ENCODE results near the gene RBMY1A1. TPM values are rescaled to one million over a fixed set of nuclear protein-coding genes. Genes with fewer than 3 reads are reported as not detected.
"Not testable (repeated sequence)": the region's sequence is repeated elsewhere in the genome, so short reads cannot be mapped to it uniquely, and the experiment has no call there.

RBMY1A1 gene
- total RNA-seq (2021) (not detected in 2 replicates), Bru-seq, nascent RNA (not detected), BruChase-seq, experiment 1, labeled RNA remaining after a 2-hour chase (not detected), BruChase-seq, experiment 2, labeled RNA remaining after a 6-hour chase (not detected)
- long read RNA-seq: 0 reads

- H3K4me3 ChIP-seq; DNase-seq; CTCF ChIA-PET; H3K4me2 ChIP-seq; H3F3A ChIP-seq (ENCODE audit: insufficient read depth, low read depth); H3K27me3 ChIP-seq (ENCODE audit: insufficient read depth, low read depth); H4K20me1 ChIP-seq (ENCODE audit: insufficient read depth); POLR2A ChIA-PET (ENCODE audit: unreplicated experiment); intact Hi-C loops (cut with micrococcal nuclease; ENCODE audit: unreplicated experiment); H3K27ac ChIP-seq; H3K79me2 ChIP-seq (ENCODE audit: low read depth); H3K9me2 ChIP-seq (ENCODE audit: insufficient read depth); H3K4me1 ChIP-seq (replicated peaks; ENCODE audit: insufficient read depth); BruUV-seq (replicated peaks); H3K36me3 ChIP-seq (ENCODE audit: low read depth); H3K9me3 ChIP-seq (ENCODE audit: insufficient read depth, low read depth); H2AFZ ChIP-seq: not testable (repeated sequence)
These were observed at the start of gene RBMY1A1 for GRCh38 chrY:21534579-21534978. Gene RBMY1A1, plus strand, starts transcription at chrY:21534879. Its CDS starts 2,013 bp downstream, at chrY:21536892.

DNA sequence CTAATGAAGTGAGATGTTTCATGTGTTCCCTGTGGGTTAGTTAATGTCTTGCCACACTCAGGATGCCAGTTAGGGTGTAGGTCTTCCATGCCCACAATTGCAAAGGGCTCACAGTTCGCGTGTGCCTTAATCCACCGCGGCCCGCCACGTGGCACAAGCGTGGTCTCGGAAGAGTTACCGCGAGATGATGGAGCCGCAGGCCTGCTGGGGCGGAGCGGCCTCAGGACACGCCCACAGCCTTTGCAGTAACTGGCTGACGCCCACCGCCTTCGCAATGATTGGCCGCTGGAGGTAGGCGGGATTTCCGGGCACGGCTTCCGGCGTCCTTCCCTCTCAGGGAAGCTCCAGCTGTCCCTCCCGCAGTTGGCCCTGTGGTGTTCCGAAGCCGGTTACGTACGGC is 23.6 kb upstream of the RBMY1A1 start, which contains the start of gene RBMY1B:
RBMY1B (plus strand) TSS at position 301 of the 400 bp plus-strand sequence. CDS start 2,013 bp downstream, outside the sequence.
- BruUV-seq (replicated peaks); H2AFZ ChIP-seq; H3K9me3 ChIP-seq (ENCODE audit: insufficient read depth, low read depth); H3K36me3 ChIP-seq (ENCODE audit: low read depth); H3K4me1 ChIP-seq (replicated peaks; ENCODE audit: insufficient read depth); CTCF ChIA-PET; DNase-seq; H3K4me2 ChIP-seq; H3K27me3 ChIP-seq (ENCODE audit: insufficient read depth, low read depth); H3K9me2 ChIP-seq (ENCODE audit: insufficient read depth); H3F3A ChIP-seq (ENCODE audit: insufficient read depth, low read depth); H3K4me3 ChIP-seq; POLR2A ChIA-PET (ENCODE audit: unreplicated experiment); H3K27ac ChIP-seq; H3K79me2 ChIP-seq (ENCODE audit: low read depth); H4K20me1 ChIP-seq (ENCODE audit: insufficient read depth); intact Hi-C loops (cut with micrococcal nuclease; ENCODE audit: unreplicated experiment): not testable (repeated sequence)

- H2AFZ ChIP-seq; H3K4me2 ChIP-seq; H3K9me3 ChIP-seq (ENCODE audit: insufficient read depth, low read depth); H3K4me1 ChIP-seq (replicated peaks; ENCODE audit: insufficient read depth); H3K36me3 ChIP-seq (ENCODE audit: low read depth); BruUV-seq (replicated peaks); H3K4me3 ChIP-seq; POLR2A ChIA-PET (ENCODE audit: unreplicated experiment); H3K27ac ChIP-seq; intact Hi-C loops (cut with micrococcal nuclease; ENCODE audit: unreplicated experiment); H4K20me1 ChIP-seq (ENCODE audit: insufficient read depth); H3K79me2 ChIP-seq (ENCODE audit: low read depth); CTCF ChIA-PET; DNase-seq; H3K9me2 ChIP-seq (ENCODE audit: insufficient read depth); H3F3A ChIP-seq (ENCODE audit: insufficient read depth, low read depth); H3K27me3 ChIP-seq (ENCODE audit: insufficient read depth, low read depth): not testable (repeated sequence)
These were observed 24.8 kb downstream of the RBMY1A1 start for GRCh38 chrY:21559316-21559984.

- BruUV-seq (replicated peaks): no TSS peak
- no peak overlapping the region for H2AFZ ChIP-seq
- no peaks in the 10 kb centered on the region for H3K79me2 ChIP-seq (ENCODE audit: low read depth)
- H3F3A ChIP-seq (ENCODE audit: insufficient read depth, low read depth): no peaks in the 10 kb centered on the region
- no peaks in the 10 kb centered on the region for H4K20me1 ChIP-seq (ENCODE audit: insufficient read depth)
- no peak overlapping the region for H3K27ac ChIP-seq
- no peak for DNase-seq
- CTCF ChIA-PET: no interaction called here
- no peaks in the 10 kb centered on the region for H3K9me3 ChIP-seq (ENCODE audit: insufficient read depth, low read depth)
- no peaks in the 10 kb centered on the region for H3K27me3 ChIP-seq (ENCODE audit: insufficient read depth, low read depth)
- no peak overlapping the region for H3K4me2 ChIP-seq
- TF ChIP-seq EZH2 (IDR thresholded peaks at IDR 0.05; ENCODE audit: low read depth): no peak
- no peak for TF ChIP-seq CTCF (conservative IDR thresholded peaks at IDR 0.05)
- no peaks in the 10 kb centered on the region for H3K9me2 ChIP-seq (ENCODE audit: insufficient read depth)
- no peak overlapping the region for H3K4me3 ChIP-seq
- POLR2A ChIA-PET (ENCODE audit: unreplicated experiment): no interaction called here
- H3K36me3 ChIP-seq (ENCODE audit: low read depth): no peaks in the 10 kb centered on the region
- intact Hi-C loops (cut with micrococcal nuclease; ENCODE audit: unreplicated experiment): no loop called here
- H3K4me1 ChIP-seq (replicated peaks; ENCODE audit: insufficient read depth): no peaks in the 10 kb centered on the region
These were observed 50.8 kb downstream of the RBMY1A1 start for GRCh38 chrY:21585449-21585848.

DNA sequence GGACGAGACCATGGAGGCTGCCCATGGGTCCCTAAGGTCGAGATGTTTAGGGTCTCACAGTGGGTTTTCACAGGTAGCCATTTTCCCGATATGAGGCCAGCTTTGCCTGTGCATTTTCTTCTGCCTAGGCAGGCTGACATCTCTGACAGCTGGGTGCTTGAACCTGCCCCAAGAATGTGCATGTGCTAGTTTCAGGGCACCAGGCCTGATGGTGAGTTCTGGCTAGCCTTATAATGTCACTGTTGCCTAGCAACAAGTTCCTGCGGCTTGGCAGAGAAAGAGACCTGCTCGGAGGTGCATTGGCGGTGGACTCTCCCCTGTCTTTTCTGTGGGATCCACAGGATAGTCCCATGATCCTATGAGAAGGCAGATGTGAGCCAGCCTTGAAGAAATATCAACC is 51.8 kb downstream of the RBMY1A1 start:
- H3F3A ChIP-seq (ENCODE audit: insufficient read depth, low read depth); POLR2A ChIA-PET (ENCODE audit: unreplicated experiment); H4K20me1 ChIP-seq (ENCODE audit: insufficient read depth); H3K4me3 ChIP-seq; H3K4me1 ChIP-seq (replicated peaks; ENCODE audit: insufficient read depth); H3K4me2 ChIP-seq; H2AFZ ChIP-seq; BruUV-seq (replicated peaks); CTCF ChIA-PET; intact Hi-C loops (cut with micrococcal nuclease; ENCODE audit: unreplicated experiment); H3K79me2 ChIP-seq (ENCODE audit: low read depth); H3K9me2 ChIP-seq (ENCODE audit: insufficient read depth); H3K27ac ChIP-seq; H3K36me3 ChIP-seq (ENCODE audit: low read depth); H3K27me3 ChIP-seq (ENCODE audit: insufficient read depth, low read depth); DNase-seq; H3K9me3 ChIP-seq (ENCODE audit: insufficient read depth, low read depth): not testable (repeated sequence)

Data from PC-9 (cell line).